H9 (cell line): ENCODE data around the gene IFNL1. TPM values are rescaled to one million over a fixed set of nuclear protein-coding genes. Genes with fewer than 3 reads are reported as not detected.

Experiments
- DNase-seq: peaks from one replicate; pipeline ENCODE4 v3.0.0-alpha.2; 2017
- H2AFZ ChIP-seq: one replicate; pipeline ENCODE4 v1.6.1; 2013; ENCODE audit warnings: mild to moderate bottlenecking, low read length, control low read depth, moderate library complexity
- H2AK5ac ChIP-seq: 2 replicates; pipeline ENCODE4 v1.6.1; 2013; ENCODE audit warnings: low read length, control low read depth, mixed read lengths; ENCODE audit not compliant: insufficient read length
- H2BK120ac ChIP-seq: one replicate; pipeline ENCODE4 v1.6.1; 2013; ENCODE audit warnings: low read depth, mild to moderate bottlenecking, low read length, control low read depth, inconsistent platforms; ENCODE audit not compliant: poor library complexity, severe bottlenecking
- H2BK12ac ChIP-seq: 2 replicates; pipeline ENCODE4 v1.6.1; 2013; ENCODE audit warnings: low read length, control low read depth, mixed read lengths, low read depth; ENCODE audit not compliant: insufficient read length
- H2BK15ac ChIP-seq: 2 replicates; pipeline ENCODE4 v1.6.1; 2013; ENCODE audit warnings: low read depth, low read length, control low read depth
- H2BK20ac ChIP-seq: one replicate; pipeline ENCODE4 v1.6.1; 2013; ENCODE audit warnings: low read depth, mild to moderate bottlenecking, low read length, control low read depth, inconsistent platforms; ENCODE audit not compliant: poor library complexity, severe bottlenecking
- H2BK5ac ChIP-seq: 2 replicates; pipeline ENCODE4 v1.6.1; 2013; ENCODE audit warnings: low read length, control low read depth, mixed read lengths; ENCODE audit not compliant: insufficient read length
- H3K14ac ChIP-seq: 2 replicates; pipeline ENCODE4 v1.6.1; 2013; ENCODE audit warnings: low read length, control low read depth; ENCODE audit not compliant: insufficient read depth
- H3K18ac ChIP-seq: 2 replicates; pipeline ENCODE4 v1.6.1; 2013; ENCODE audit warnings: low read depth, mild to moderate bottlenecking, mixed read lengths, low read length, control low read depth; ENCODE audit not compliant: insufficient read length
- H3K23ac ChIP-seq: 2 replicates; pipeline ENCODE4 v1.6.1; 2013; ENCODE audit warnings: low read length, control low read depth, mixed read lengths, low read depth; ENCODE audit not compliant: insufficient read length
- H3K23me2 ChIP-seq: 2 replicates; pipeline ENCODE4 v1.6.1; 2013; ENCODE audit warnings: low read depth, mild to moderate bottlenecking, mixed read lengths, low read length, control low read depth; ENCODE audit not compliant: insufficient read length, poor library complexity, severe bottlenecking
- H3K27ac ChIP-seq: 2 replicates; pipeline ENCODE4 v1.5.1; 2013; ENCODE audit warnings: low read length, control low read depth, mixed read lengths, low read depth; ENCODE audit not compliant: insufficient read length
- H3K27me3 ChIP-seq: 2 replicates; pipeline ENCODE4 v1.6.1; 2013; ENCODE audit warnings: low read length, control low read depth, inconsistent platforms; ENCODE audit not compliant: insufficient read depth
- H3K4ac ChIP-seq: 2 replicates; pipeline ENCODE4 v1.6.1; 2013; ENCODE audit warnings: low read depth, mild to moderate bottlenecking, control low read depth, inconsistent platforms, low read length, moderate library complexity
- H3K4me1 ChIP-seq: 2 replicates; pipeline ENCODE4 v1.6.1; 2013; ENCODE audit warnings: low read length, control low read depth, inconsistent platforms; ENCODE audit not compliant: insufficient read depth
- H3K4me2 ChIP-seq: 2 replicates; pipeline ENCODE4 v1.6.1; 2013; ENCODE audit warnings: low read length, control low read depth, mixed read lengths; ENCODE audit not compliant: insufficient read length, insufficient read depth
- H3K56ac ChIP-seq: 2 replicates; pipeline ENCODE4 v1.6.1; 2013; ENCODE audit warnings: low read depth, mild to moderate bottlenecking, mixed read lengths, low read length, control low read depth; ENCODE audit not compliant: insufficient read length
- H3K79me1 ChIP-seq: 2 replicates; pipeline ENCODE4 v1.6.1; 2013; ENCODE audit warnings: low read depth, mild to moderate bottlenecking, moderate library complexity, low read length, control low read depth, inconsistent platforms; ENCODE audit not compliant: insufficient read depth, poor library complexity, severe bottlenecking
- H3K79me2 ChIP-seq: 2 replicates; pipeline ENCODE4 v1.6.1; 2013; ENCODE audit warnings: low read length, control low read depth, inconsistent platforms; ENCODE audit not compliant: insufficient read depth
- H3K9ac ChIP-seq: 2 replicates; pipeline ENCODE4 v1.6.1; 2013; ENCODE audit warnings: low read length, control low read depth, mixed read lengths; ENCODE audit not compliant: insufficient read length; ENCODE audit errors: extremely low read depth
- H3K9me3 ChIP-seq: one replicate; pipeline ENCODE4 v1.6.1; 2013; ENCODE audit warnings: low read depth, low read length, inconsistent platforms; ENCODE audit not compliant: control insufficient read depth
- H3T11ph ChIP-seq: one replicate; pipeline ENCODE4 v1.6.1; 2013; ENCODE audit warnings: mild to moderate bottlenecking, low read length, control low read depth, inconsistent platforms
- H4K20me1 ChIP-seq: one replicate; pipeline ENCODE4 v1.6.1; 2013; ENCODE audit not compliant: control insufficient read depth, insufficient read length, insufficient read depth
- H4K5ac ChIP-seq: 2 replicates; pipeline ENCODE4 v1.6.1; 2013; ENCODE audit warnings: low read depth, mild to moderate bottlenecking, mixed read lengths, low read length, control low read depth; ENCODE audit not compliant: insufficient read length
- H4K8ac ChIP-seq: replicated peaks from 2 replicates; pipeline ENCODE4 v1.6.1; 2013; ENCODE audit warnings: low read length, control low read depth, mixed read lengths, low read depth; ENCODE audit not compliant: insufficient read length
- H4K91ac ChIP-seq: 2 replicates; pipeline ENCODE4 v1.6.1; 2013; ENCODE audit warnings: low read depth, mild to moderate bottlenecking, moderate library complexity, mixed read lengths, low read length, control low read depth; ENCODE audit not compliant: insufficient read length
- H3K27ac Mint-ChIP-seq, 3 experiments: 2 replicates in 2 of 3; 3 replicates in 1 of 3; pipeline ENCODE4 v1.8.0; 2020 to 2021; ENCODE audit warnings: mixed read lengths in 3 of 3, mild to moderate bottlenecking in 1 of 3, moderate library complexity in 1 of 3
- H3K27me3 Mint-ChIP-seq: 2 replicates; pipeline ENCODE4 v1.8.0; 2021; ENCODE audit warnings: low read depth, mild to moderate bottlenecking, moderate library complexity, mixed read lengths
- H3K36me3 Mint-ChIP-seq, 3 experiments: 2 replicates in 2 of 3; 3 replicates in 1 of 3; pipeline ENCODE4 v1.8.0; 2020 to 2021; ENCODE audit warnings: low read depth in 3 of 3, mixed read lengths in 3 of 3; ENCODE audit not compliant: insufficient read depth in 1 of 3
- H3K4me1 Mint-ChIP-seq, 2 experiments: 2 replicates each; pipeline ENCODE4 v1.8.0; 2020; ENCODE audit warnings: mixed read lengths in 2 of 2
- H3K4me3 Mint-ChIP-seq, 2 experiments: 2 replicates in 1 of 2; 3 replicates in 1 of 2; pipeline ENCODE4 v1.8.0; 2020 to 2021; ENCODE audit warnings: mild to moderate bottlenecking in 2 of 2, mixed read lengths in 2 of 2, moderate library complexity in 1 of 2
- H3K9me3 Mint-ChIP-seq, 2 experiments: 2 replicates in 1 of 2; 3 replicates in 1 of 2; pipeline ENCODE4 v1.8.0; 2020; ENCODE audit warnings: mild to moderate bottlenecking in 2 of 2, mixed read lengths in 2 of 2, moderate library complexity in 1 of 2
- WGBS: extraction: QIAGEN DNeasy Blood & Tissue Kit; methylation state at CpG from one replicate; pipeline ENCODE4 v1.1.7; 2013; ENCODE audit warnings: missing lambda C conversion rate, low lambda C conversion rate, mixed read lengths; ENCODE audit not compliant: insufficient read length; ENCODE audit errors: extremely low coverage; 5-methylcytosine and 5-hydroxymethylcytosine counted together
- total RNA-seq: library from RNA; stranded (reverse); gene quantifications from 2 replicates; pipeline ENCODE4 v1.2.1, GENCODE V29; 2021
- TF ChIP-seq, protein P1 (sequence below): fragments of 200-600 bp; sonication (generic); conservative IDR thresholded peaks from 3 replicates; pipeline ENCODE4 v1.8.0; 2021; ENCODE audit warnings: antibody characterized with exemption, mild to moderate bottlenecking

Gene IFNL1
- total RNA-seq, 1 experiment from 2014 or later = not detected

DNA sequence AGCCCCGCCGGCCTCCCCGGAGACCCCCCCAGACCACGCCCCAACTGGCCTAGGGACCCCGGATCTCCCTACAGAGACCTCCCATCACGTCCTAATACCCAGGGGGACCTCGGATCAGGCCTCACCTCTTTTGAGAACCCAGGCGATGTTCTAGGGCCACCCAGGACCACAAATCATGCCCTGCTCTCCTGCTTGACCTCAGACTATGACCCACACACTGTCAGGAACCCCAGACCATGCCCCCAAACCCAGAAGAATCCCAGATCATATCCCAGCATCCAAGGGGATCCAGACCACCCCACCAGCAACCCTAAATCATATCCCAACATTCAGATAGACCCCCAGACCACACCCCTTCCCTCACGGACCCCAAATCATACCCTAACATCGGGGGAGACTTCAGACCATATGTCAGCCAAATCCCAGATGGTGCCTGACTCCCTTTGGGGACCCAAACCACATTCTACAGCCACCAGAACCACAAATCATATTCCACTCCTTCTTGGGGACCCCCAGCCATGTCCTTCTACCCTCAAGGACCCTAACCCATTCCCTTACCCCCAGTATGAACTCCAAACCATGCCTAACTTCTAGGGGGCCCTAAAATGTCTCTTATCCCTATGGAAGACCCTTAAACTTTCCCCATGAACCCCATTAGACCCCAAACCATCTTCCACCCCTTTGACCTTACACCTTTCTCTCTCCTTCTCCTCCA lies 25.1 kb downstream of the IFNL1 start:
- no peak overlapping the region for H3K23ac ChIP-seq

More for the DNA sequence above, 25.1 kb downstream of the IFNL1 start:
- H3T11ph ChIP-seq = no peak overlapping the region
- no peaks in the 10 kb centered on the region for H3K79me1 ChIP-seq
- no peak overlapping the region for H3K4ac ChIP-seq
- no peak overlapping the region for H3K9ac ChIP-seq
- no peaks in the 10 kb centered on the region for H3K79me2 ChIP-seq
- Mint-ChIP-seq H3K4me1 (peaks cover 7 to 18% of the 10 kb centered on the region in 2 experiments), H3K27me3 (peaks cover 66% of the 10 kb centered on the region), H3K4me3 (peak overlapping the region; percentile 73 to 88), H3K27ac (peak overlapping the region in 1 of 3 experiments; percentile 78; a peak in 2 of 7 replicates), H3K9me3 (no peaks in the 10 kb centered on the region; a peak in 2 of 5 replicates), H3K36me3 (peaks cover 0 to 3% (median 0%) of the 10 kb centered on the region in 3 experiments; a peak in 2 of 7 replicates)
- no peak for DNase-seq
- no peak overlapping the region for H3K56ac ChIP-seq
- no peaks in the 10 kb centered on the region for H4K20me1 ChIP-seq
- peak overlapping the region; percentile 29 for H3K4me2 ChIP-seq
- H3K18ac ChIP-seq = no peak overlapping the region
- H3K27me3 ChIP-seq = no peaks in the 10 kb centered on the region; the same call in 1 of the 2 replicates
- H4K5ac ChIP-seq = no peak overlapping the region
- no peak overlapping the region for H2AFZ ChIP-seq
- H3K4me1 ChIP-seq = no peaks in the 10 kb centered on the region
- no peak overlapping the region for H2BK5ac ChIP-seq
- no peak overlapping the region for H2BK120ac ChIP-seq
- H3K9me3 ChIP-seq = no peaks in the 10 kb centered on the region
- H4K91ac ChIP-seq = no peak overlapping the region
- no peak overlapping the region for H2BK12ac ChIP-seq
- no peak overlapping the region for H2BK20ac ChIP-seq
- no peak overlapping the region for H3K14ac ChIP-seq
- H2AK5ac ChIP-seq = no peak overlapping the region
- no peak overlapping the region for H3K27ac ChIP-seq
- H4K8ac ChIP-seq = no peak overlapping the region
- TF ChIP-seq, protein P1, sequence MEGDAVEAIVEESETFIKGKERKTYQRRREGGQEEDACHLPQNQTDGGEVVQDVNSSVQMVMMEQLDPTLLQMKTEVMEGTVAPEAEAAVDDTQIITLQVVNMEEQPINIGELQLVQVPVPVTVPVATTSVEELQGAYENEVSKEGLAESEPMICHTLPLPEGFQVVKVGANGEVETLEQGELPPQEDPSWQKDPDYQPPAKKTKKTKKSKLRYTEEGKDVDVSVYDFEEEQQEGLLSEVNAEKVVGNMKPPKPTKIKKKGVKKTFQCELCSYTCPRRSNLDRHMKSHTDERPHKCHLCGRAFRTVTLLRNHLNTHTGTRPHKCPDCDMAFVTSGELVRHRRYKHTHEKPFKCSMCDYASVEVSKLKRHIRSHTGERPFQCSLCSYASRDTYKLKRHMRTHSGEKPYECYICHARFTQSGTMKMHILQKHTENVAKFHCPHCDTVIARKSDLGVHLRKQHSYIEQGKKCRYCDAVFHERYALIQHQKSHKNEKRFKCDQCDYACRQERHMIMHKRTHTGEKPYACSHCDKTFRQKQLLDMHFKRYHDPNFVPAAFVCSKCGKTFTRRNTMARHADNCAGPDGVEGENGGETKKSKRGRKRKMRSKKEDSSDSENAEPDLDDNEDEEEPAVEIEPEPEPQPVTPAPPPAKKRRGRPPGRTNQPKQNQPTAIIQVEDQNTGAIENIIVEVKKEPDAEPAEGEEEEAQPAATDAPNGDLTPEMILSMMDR = no peak
- H3K23me2 ChIP-seq = peaks cover 6% of the 10 kb centered on the region
- no peak overlapping the region for H2BK15ac ChIP-seq
- WGBS = no CpG with 5 or more reads among the region's 10 CpGs
